Measurements from ENCODE around the gene RBBP8NL. TPM values are rescaled to one million over a fixed set of nuclear protein-coding genes. Genes with fewer than 3 reads are reported as not detected.

Gene RBBP8NL
- polyA plus RNA-seq, 2 of the 4 experiments (the other 2 are of a cell fraction), result not detected

DNA sequence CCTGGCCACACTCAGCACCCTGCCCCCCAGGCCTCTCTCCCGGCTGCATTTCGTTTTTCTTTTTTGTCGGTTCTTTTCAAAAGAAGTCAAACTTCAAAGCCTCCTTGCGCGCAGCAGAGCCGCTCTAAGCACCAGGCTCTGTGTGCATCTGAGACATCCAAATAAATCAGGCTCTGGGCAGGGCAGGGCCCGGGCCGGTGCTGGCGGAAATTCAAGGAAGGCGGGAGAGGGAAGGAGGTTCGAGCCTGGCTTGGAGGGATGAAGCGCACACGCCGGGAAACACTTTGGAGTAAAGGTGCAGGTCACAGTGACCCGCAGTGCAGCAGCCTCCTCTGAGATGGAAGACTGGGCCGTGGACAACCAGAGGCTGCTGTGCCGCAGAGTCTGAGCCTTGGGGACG is 42.7 kb upstream of the RBBP8NL start:
- 69% methylated on average over 18 of the region's 18 CpGs for WGBS (ENCODE audit: missing lambda C conversion rate)
- DNase-seq (ENCODE audit: low read depth in 1 of 2, low spot score in 1 of 2) (no peak), ATAC-seq (no peak), FAIRE-seq (no peak)
- CTCF ChIA-PET, result no interaction called here
- POLR2A ChIA-PET, result no interaction called here
- Histone ChIP-seq H3K9me3 (no peaks in the 10 kb centered on the region), H3K4me3 (no peak overlapping the region), H3K4me2 (no peak overlapping the region), H3K4me1 (no peaks in the 10 kb centered on the region), H3K27ac (no peak overlapping the region)
- TF ChIP-seq RFX5 (IDR thresholded peaks at IDR 0.05), result no peak
- no peak for TF ChIP-seq BHLHE40 (IDR thresholded peaks at IDR 0.05; ENCODE audit: low read depth, low read length)
- TF ChIP-seq EHF (CRISPR knock-in tag; IDR thresholded peaks at IDR 0.05), result no peak
- no peak for TF ChIP-seq JUN (IDR thresholded peaks at IDR 0.05)
- no peak for TF ChIP-seq CBX8 (IDR thresholded peaks at IDR 0.05)
- TF ChIP-seq POLR2A (IDR thresholded peaks at IDR 0.05; ENCODE audit: low read length), result no peak
- no peak for TF ChIP-seq HOXA7 (CRISPR knock-in tag; IDR thresholded peaks at IDR 0.05)
- no peak for TF ChIP-seq FOSB (CRISPR knock-in tag; IDR thresholded peaks at IDR 0.05)

DNA sequence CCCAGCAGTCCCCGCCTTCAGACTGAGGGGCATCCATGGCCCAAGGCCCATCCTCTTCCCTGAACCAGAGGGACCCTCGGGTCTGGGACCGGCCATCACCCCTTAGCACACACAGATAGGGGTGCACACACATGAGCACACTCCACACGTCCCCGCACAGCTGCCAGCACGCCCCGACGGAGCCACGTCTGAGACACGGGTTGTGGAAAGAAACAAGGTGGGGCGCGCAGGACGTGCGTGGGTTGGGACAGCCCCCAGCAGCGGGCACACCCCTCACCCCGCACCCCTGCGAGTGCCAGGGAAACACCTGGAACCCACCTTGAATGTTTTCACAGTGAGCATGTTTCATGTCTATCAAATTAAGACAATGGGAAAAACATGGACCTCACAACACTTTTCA is 42.0 kb upstream of the RBBP8NL start:
- Histone ChIP-seq H3K27ac (no peak overlapping the region), H3K4me3 (no peak overlapping the region), H3K4me1 (no peaks in the 10 kb centered on the region), H3K4me2 (no peak overlapping the region), H3K9me3 (no peaks in the 10 kb centered on the region)
- no peak for FAIRE-seq
- TF ChIP-seq RCOR1 (IDR thresholded peaks at IDR 0.05; ENCODE audit: low read depth, low read length), result no peak
- no peak for TF ChIP-seq FOXS1 (CRISPR knock-in tag; IDR thresholded peaks at IDR 0.05)
- no peak for TF ChIP-seq HEYL (CRISPR knock-in tag; IDR thresholded peaks at IDR 0.05)
- TF ChIP-seq BHLHE40 (IDR thresholded peaks at IDR 0.05; ENCODE audit: low read depth, low read length), result no peak
- no peak for TF ChIP-seq PHF8 (IDR thresholded peaks at IDR 0.05; ENCODE audit: borderline replicate concordance, low read depth)
- no peak for TF ChIP-seq SREBF2 (IDR thresholded peaks at IDR 0.05)
- TF ChIP-seq KDM5A (IDR thresholded peaks at IDR 0.05), result no peak
- no peak for TF ChIP-seq CHD2 (IDR thresholded peaks at IDR 0.05; ENCODE audit: low read length, partially characterized antibody)
- no peak for TF ChIP-seq MYC (IDR thresholded peaks at IDR 0.05; ENCODE audit: borderline replicate concordance, low read length)
- TF ChIP-seq ZNF302 (CRISPR knock-in tag; IDR thresholded peaks at IDR 0.05), result no peak
- no peak for TF ChIP-seq EHF (CRISPR knock-in tag; IDR thresholded peaks at IDR 0.05)
- TF ChIP-seq HOXB5 (CRISPR knock-in tag; IDR thresholded peaks at IDR 0.05), result no peak
- TF ChIP-seq EP300 (IDR thresholded peaks at IDR 0.05), result no peak
- TF ChIP-seq HOXB13 (CRISPR knock-in tag; IDR thresholded peaks at IDR 0.05; ENCODE audit: low read depth), result no peak
- no peak for TF ChIP-seq JUNB (IDR thresholded peaks at IDR 0.05)
- no peak for TF ChIP-seq RNF2 (IDR thresholded peaks at IDR 0.05; ENCODE audit: borderline replicate concordance, low read depth)
- no peak for TF ChIP-seq CTCF (IDR thresholded peaks at IDR 0.05)
- TF ChIP-seq FOSB (CRISPR knock-in tag; IDR thresholded peaks at IDR 0.05), result no peak
- no peak for TF ChIP-seq HDAC2 (IDR thresholded peaks at IDR 0.05)
- TF ChIP-seq, protein P1, sequence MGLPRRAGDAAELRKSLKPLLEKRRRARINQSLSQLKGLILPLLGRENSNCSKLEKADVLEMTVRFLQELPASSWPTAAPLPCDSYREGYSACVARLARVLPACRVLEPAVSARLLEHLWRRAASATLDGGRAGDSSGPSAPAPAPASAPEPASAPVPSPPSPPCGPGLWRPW (IDR thresholded peaks at IDR 0.05), result no peak
- 59% methylated on average over 17 of the region's 17 CpGs for WGBS (ENCODE audit: missing lambda C conversion rate)
- CTCF ChIA-PET, result no interaction called here
- POLR2A ChIA-PET, result no interaction called here
- no peak for ATAC-seq
- DNase-seq (ENCODE audit: low read depth in 1 of 2, low spot score in 1 of 2), result no peak

GRCh38 chr20:62466806-62467537 is 39.6 kb upstream of the RBBP8NL start:
- Histone ChIP-seq H3K9me3 (no peaks in the 10 kb centered on the region), H3K4me2 (no peak overlapping the region), H3K27ac (no peak overlapping the region), H3K4me1 (no peaks in the 10 kb centered on the region), H3K4me3 (no peak overlapping the region)
- DNase-seq (ENCODE audit: low read depth in 1 of 2, low spot score in 1 of 2) (peak in 1 of 2 experiments; percentile 31), ATAC-seq (peak; percentile 52 to 62), FAIRE-seq (no peak)
- WGBS (ENCODE audit: missing lambda C conversion rate), result 60% methylated on average over 13 of the region's 19 CpGs
- ChIA-PET CTCF (interaction anchor here (1.1 to 1.3 kb wide), 2 partner anchors 13 to 57 kb away, joined by 3 to 4 read pairs; no protein-coding TSS in a partner anchor), POLR2A (no interaction called here)
- TF ChIP-seq NR3C1 (IDR thresholded peaks at IDR 0.05) (no peak), CBX2 (IDR thresholded peaks at IDR 0.05; ENCODE audit: borderline replicate concordance, low read depth) (no peak), HEYL (CRISPR knock-in tag; IDR thresholded peaks at IDR 0.05) (no peak), EHF (CRISPR knock-in tag; IDR thresholded peaks at IDR 0.05) (no peak), MAZ (IDR thresholded peaks at IDR 0.05; ENCODE audit: borderline replicate concordance, low read depth, low read length) (no peak), JUNB (IDR thresholded peaks at IDR 0.05) (no peak)
